ENCODE results near the gene AGBL3.
A peak's percentile ranks its signal among the peaks of the same experiment; 100 is the strongest.
"Not testable (repeated sequence)": the region's sequence is repeated elsewhere in the genome, so short reads cannot be mapped to it uniquely, and the experiment has no call there.

Gene AGBL3

GRCh38 chr7:135170274-135170997 lies 184.1 kb downstream of the AGBL3 start, which contains the start of gene CYREN:
Gene CYREN, minus strand, starts transcription at chr7:135170707. Its CDS starts 1,785 bp downstream, at chr7:135168922.
- peak; percentile 94 for DNase-seq

DNA sequence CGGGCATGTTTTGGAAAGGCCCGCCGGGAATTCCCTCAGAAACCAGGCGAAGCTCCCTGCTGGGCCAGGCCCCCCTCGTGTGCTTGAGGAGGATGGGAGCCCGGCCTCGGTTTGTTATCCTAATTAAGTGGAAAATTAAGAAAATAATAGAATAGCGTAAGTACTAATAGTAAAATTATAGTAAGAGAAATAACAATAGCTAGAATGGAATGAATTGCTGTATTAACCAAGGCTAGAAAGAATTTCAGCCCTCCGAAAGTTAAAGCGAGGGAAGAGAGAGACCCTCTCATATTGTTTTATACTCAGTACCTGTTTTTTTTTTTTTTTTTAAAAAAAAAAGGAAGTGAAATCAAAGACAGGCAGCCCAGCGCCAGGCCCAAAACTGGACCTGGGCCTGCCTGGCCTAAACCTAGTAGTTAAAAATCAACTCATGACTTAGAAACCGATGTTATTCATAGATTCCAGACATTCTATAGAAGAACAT lies 184.7 kb downstream of the AGBL3 start:
- not testable (repeated sequence) for DNase-seq

GRCh38 chr7:135171581-135172291 lies 185.4 kb downstream of the AGBL3 start:
- not testable (repeated sequence) for DNase-seq

- not testable (repeated sequence) for DNase-seq
Measured at GRCh38 chr7:135173916-135174315, 187.6 kb downstream of the AGBL3 start.

- no peak for DNase-seq
Measured at GRCh38 chr7:135174941-135175340, 188.6 kb downstream of the AGBL3 start.

DNA sequence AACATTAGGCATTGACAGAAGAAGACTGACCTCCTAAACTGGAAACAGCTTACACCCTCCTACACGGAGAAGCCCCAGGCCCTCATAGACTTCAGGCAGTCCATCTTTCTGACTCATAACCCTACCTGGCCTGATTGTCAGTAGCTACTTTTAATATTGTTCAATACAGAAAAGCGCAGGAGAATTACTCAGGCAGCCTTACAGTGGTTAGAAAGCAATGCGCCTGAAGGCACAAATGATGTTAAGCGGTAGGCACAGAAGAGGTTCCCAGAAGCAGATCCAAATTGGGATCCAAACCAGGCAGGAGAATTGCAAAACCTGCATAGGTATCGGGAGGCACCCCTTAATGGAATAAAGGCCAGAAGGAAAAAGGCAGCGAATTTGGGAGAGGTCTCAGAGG lies 189.6 kb downstream of the AGBL3 start:
- no peak for DNase-seq

GRCh38 chr7:135177028-135177696 lies 190.9 kb downstream of the AGBL3 start:
- no peak for DNase-seq

DNA sequence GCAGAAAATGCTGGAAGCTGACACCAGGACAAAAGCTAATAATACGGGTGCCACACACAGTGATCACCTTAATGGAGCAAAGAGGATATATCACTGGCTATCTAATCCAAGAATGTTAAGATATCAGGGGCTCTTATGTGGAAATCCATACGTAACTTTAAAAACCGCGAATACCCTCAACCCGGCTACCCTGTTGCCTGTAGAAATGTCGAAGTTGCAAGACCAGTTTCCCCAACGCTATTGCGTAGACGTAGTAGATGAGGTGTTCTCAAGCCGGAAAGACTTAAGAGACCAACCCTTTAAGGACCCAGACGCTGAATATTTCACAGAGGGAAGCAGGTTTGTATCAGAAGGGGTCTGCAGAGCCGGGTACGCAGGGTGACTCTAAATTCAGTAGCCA lies 192.1 kb downstream of the AGBL3 start:
- DNase-seq = no peak

- no peak for DNase-seq
Measured at GRCh38 chr7:135179321-135179925, 193.1 kb downstream of the AGBL3 start.

GRCh38 chr7:135180122-135180521 lies 193.8 kb downstream of the AGBL3 start:
- no peak for DNase-seq

DNA sequence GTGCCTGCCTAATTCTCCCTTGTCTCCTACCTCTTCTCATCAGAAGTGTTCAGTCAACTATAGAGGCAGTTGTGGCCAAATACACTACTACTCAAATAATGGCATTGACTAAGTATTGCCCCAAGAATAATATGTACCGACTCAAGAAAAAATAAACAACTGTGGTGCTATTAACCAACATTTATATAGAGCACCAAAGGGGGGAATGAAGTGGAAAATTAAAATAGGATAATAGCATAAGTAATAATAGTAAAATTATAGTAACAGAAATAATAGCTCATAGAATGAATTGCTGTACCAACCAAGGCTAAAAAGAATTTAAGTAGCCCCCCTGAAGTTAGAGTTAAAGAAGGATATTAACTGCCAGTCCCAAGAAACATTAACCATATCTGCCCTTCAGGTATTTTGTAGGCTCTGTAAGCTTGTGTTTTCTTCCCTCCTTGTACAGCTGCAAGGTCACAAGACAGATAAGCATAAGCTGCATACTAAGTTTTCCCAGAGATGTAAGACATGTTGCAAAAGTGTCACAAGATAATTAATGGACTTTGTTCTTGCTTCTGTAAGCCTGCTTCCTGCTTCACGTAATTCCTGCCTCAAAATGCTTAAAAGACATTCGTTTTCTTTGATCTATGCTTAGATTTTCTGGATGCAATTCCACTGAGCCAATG lies 195.1 kb downstream of the AGBL3 start:
- DNase-seq = peak; percentile 4

GRCh38 chr7:135181929-135182678 lies 195.8 kb downstream of the AGBL3 start:
- no peak for DNase-seq

DNA sequence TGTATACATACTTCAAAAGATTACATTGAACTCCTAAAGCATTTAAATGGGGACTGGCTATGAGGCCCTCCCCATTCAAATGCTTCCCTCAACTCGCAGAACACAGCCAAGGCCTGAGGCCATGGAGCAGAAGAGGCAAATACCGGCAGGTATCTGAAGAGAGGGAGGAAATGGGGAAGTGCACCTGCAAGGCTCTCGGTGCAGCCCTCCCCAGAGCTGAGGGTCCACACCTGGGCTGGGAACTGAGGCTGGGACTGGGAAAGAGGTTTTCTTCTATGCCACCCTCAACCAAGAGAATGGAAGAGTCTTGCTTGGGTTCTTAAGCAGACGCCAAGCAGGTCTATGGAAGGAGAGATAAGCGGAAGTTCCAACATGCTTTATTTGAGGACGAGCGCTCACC lies 197.2 kb downstream of the AGBL3 start:
- no peak for DNase-seq

GRCh38 chr7:135184254-135184841 lies 198.0 kb downstream of the AGBL3 start:
- no peak for DNase-seq

Measured in eye (tissue), 1 donor.